Activated CD4-positive, alpha-beta T cell treated with anti-CD3 and anti-CD28 coated beads for 24 hours (primary cell): Measurements from ENCODE around the gene KCNJ4.
"Not testable (repeated sequence)": the region's sequence is repeated elsewhere in the genome, so short reads cannot be mapped to it uniquely, and the experiment has no call there.

Source experiments
- DNase-seq, 2 donors: peaks; one replicate each; pipeline ENCODE4 v3.0.0-alpha.2; 2020; ENCODE audit warnings: low read depth in 2 of 2

KCNJ4 gene

DNA sequence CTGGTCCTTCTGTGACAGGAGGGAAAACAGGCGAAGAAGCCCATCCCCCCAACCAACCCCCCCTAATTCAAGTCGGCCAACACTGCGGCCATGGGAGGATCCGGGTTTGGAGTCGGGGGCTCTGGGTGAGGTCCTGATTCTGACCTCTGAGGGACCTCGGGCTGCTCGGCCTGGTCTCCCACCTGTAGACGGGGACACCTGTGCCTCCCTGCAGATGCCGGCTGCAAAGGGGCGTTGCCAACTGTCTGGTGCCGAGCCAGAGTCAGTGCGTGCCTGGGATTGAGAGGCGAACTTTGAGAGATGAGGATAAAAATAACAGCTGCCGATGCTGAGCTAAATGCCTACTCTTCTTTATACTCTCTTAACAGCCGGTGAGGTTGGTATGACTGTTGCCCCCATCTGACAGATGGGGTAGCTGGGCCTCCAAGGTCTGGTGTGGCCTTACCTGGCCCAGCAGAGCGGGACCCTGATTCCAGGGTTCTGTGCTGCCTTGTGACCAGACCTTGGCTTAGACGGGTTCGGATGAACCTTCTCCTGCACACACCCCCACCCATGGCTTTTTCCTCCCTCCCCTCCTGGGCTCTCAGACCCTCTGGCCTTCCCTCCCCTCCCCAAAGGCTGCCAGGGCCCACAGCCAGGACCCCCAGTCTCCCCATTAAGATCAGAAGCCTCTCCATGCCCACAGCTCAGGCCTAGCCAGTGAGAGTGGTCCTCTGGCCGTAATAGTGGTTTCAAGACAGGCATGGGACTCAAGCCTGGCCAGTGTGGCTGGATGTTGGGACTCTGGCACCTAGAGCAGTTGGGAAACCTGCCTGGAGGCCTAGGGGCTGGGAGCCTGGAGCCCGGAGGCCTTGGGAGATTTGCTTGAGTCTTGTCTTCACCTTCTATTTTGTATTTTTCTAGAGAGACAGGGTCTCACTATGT is 41.7 kb downstream of the KCNJ4 start:
- no peak for DNase-seq

DNA sequence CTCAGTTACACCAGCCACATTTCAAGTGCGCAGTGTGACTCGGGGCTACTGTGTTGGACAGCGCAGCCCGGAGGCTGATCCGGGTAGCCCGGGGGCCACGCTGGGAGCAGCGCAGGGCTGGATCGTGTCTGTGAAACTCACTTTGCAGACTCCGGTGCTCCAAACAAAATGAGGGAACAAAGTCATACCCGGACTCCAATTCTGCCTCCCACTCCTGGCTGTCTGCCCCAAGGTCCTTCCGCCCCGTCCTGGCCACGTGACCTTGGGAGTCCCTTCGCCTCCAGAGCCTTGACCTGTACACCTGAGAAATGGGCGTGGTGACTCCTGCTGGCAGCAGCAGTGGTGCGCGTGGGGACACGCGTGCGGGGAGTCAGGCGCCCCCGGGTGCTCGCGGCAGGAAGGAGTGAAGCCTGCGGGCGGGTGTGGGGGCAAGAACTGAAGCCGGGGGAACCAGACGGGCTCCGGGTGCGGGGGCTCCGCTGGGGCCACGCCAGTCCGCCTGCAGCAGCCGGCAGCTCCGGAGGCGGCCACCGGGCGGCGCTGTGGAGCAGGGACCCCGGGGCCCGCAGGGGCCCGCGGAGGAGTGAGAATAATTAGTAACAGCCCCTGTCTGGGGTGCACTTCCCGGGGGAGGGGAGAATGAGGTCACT is 42.4 kb downstream of the KCNJ4 start:
- peak; percentile 31 to 33 for DNase-seq

DNA sequence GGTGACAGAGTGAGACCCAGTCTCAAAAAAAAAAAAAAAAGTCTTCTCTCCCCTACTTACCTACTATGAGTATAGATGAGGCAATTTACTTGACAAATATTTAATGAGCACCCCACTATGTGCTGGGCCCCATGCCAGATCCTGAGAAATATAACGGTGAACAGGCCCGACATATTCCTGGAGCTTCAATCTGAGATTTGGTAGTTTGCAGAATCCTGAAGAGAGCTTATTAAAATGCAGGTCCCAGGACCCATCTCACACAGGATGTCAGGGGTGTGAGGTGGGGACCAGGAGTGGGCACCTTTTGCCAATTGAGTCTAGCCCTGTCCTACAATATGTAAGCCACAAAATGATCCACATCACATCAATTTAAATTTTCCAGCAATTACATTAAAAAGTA is 44.0 kb downstream of the KCNJ4 start:
- DNase-seq, result no peak

DNA sequence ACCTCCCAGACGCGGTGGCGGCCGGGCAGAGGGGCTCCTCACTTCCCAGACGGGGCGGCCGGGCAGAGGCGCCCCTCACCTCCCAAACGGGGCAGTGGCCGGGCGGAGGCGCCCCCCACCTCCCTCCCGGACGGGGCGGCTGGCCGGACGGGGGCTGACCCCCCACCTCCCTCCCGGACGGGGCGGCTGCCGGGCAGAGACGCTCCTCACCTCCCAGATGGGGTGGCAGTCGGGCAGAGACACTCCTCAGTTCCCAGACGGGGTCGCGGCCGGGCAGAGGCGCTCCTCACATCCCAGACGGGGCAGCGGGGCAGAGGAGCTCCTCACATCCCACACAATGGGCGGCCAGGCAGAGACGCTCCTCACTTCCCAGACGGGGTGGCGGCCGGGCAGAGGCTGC is 45.1 kb downstream of the KCNJ4 start:
- DNase-seq, result not testable (repeated sequence)

DNA sequence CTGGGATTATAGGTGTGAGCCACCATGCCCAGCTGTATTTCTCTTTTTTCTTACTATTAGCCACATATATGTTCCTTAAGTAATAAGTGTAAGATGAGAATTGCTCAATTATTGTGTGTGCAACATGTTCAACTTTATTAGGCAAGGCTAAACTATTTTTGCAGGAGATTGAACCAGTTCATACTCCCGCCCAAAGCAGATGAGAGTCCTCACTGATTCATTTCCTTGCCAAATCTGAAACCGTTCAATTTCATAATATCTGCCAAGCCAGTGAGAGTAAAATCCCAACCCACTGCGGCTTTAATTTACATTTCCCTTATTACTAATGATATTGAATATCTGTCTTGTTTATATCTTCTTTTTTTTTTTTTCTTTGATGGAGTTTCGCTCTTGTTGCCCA is 48.4 kb downstream of the KCNJ4 start:
- DNase-seq, result no peak

DNA sequence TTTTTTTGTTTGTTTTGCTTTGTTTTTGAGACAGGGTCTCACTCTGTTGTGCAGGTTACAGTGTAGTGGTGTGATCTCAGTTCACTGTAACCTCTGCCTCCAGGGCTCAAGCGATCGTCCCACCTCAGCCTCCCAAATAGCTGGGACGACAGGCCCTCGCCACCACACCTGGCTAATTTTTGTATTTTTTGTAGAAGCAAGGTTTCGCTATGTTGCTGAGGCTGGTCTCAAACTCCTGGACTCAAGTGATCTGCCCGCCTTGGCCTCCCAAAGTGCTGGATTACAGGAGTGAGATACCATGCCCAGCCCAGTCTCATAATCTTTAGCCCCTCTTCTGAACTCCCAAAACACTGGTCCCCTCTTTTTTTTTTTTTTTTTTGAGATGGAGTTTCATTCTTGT is 50.6 kb downstream of the KCNJ4 start:
- no peak for DNase-seq

DNA sequence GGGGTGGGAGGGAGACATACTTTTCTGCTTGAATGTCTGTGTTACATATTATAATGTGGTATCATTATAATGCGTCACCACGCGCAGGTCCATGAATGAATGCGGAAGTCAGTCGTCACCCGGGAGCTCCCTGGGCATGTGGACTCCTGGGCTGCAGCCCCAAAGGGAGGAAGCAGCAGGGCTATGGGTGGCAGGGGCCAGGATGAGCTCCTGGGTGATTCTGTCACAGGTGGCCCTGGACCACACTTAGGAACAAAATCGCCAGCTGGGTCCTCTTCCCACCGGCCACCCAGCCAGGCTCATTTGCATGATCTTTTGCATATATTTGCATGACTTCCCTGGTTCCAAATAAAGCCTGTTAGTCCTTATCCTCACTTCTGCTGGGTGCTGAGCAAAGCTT is 51.2 kb downstream of the KCNJ4 start:
- no peak for DNase-seq

DNA sequence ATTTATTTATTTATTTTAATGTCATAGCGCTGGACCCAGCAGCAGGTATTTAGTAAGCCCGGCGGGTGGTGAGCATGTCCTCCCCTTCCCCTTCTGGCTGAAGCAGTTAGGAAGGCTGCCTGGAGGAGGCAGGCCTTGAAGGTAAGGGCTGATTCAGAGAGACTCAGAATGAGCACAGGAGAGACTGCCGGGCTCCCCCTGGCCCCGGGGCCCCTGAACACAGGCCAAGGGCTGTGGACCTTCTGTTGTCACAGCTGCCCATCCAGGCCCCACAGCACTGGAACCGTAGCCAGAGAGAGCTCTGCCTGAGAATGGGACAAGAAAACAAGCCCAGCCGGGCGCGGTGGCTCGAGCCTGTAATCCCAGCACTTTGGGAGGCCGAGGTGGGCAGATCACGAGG is 52.8 kb downstream of the KCNJ4 start:
- no peak for DNase-seq

DNA sequence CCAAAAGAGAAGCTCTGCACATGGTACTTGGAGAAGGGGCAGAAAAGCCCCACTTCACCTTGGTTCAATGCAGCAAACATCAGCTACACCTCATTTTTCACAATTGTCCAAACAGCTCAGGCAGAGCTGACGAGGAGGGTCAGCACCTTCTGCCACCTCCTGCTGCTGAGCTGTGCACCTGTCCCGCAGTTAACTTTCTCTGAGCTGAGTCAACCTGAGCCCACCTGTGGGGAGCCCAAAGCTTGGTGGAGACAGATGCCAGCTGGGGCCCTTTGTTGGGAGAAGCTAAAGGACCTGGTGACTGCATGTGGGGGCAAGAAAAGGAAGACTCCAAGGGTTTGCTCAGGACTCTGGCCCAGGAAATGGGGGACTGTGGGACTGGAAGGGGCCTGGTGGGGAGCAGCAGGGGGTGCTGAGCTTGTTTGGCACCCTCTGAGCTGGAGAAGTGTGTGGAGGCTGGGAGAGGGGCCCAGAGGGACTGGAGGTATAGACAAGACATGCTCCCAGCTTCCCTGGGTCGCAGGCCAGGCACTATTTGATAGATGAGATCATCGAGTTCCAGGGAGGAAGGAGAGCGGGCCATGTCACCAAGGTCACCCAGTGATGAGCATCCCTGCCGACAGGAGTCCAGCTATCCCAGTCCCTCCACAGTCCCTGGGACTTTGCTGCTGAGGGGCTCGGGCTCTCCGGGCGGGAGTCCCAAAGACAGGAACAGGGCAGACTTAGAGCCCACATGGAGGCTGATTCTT is 53.5 kb downstream of the KCNJ4 start:
- DNase-seq, result no peak

DNA sequence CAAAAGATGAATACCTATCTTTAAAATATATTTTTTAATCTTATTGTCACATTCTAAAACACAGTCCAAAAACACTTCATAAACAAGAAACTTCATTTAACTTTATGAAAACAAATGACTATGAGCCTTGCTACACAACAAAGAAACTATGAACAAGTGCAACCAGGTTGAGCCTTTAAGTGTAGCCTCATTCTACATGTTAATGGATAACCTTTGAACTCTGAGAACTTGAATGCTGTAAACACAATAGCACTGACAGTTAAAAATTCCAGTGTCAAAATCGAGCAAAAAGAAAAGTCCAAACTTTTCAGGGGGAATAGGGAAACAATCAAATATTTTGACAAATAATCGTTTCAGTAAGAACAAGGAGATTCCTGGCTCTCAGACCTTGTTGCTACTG is 54.7 kb downstream of the KCNJ4 start:
- not testable (repeated sequence) for DNase-seq

DNA sequence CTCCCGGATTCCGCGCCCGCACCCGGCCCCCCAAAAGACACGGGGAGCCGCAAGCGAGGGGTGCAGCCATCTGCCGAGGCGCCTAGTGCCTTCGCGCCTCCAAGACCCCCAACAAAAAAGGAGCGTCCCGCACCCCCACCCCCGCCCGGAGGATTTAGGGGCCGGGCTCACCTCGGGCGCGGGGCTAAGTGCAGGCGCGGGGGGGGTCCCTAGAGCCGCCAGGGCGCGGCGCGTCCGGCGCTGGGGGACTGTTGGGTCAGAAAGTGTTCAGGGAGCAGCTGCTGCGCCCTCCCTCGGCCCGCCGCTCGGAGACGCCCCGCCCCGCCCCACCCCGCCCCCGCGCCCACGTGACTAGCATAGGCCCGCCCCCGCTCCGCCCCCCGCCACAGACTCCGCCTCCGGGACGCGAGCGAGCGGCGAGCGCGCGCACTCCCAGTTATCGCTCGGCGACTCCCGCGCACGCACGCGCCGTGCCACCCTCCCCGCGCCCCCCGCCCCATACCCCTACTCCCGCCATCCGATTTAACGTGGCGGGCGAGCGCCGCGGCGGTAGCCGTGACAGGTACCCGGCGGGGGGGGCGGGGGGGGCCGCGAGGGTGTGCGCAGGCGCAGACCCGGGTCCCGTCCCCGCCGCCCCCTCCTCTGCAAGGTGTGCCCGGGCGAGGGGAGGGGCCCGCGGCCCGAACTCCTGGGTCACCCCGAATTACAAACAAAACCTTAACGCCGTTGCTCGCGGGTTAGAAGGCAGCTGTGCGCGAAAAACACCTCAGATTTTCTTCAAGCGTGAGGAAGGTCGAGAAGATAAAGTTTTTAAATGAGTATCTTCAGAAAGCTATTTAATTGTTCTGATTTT is 56.2 kb downstream of the KCNJ4 start:
- DNase-seq, result peak; percentile 74 to 76

DNA sequence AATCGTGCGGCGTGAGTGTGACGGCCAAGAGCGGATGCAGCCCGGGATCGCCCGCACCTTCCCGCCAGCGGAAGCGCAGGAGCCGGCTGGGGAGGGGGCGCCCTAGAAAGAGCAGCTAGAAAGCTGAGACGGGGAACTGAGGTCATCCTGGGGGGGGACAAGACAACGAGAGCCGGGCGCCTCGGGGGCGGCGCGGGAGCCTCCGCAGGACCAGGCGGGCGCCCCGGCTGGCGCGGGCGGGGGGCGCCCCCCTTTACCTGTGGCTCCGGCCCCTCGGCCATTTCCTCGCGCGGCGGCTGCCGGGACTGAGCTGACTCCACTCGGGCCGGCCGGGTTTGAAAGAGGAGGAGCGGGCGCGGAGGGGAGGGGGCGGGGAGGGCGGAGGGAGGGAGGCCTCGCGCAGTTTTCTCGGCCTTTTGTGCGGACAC is 56.8 kb downstream of the KCNJ4 start:
- DNase-seq, result peak in 1 of 2 donors; percentile 34

DNA sequence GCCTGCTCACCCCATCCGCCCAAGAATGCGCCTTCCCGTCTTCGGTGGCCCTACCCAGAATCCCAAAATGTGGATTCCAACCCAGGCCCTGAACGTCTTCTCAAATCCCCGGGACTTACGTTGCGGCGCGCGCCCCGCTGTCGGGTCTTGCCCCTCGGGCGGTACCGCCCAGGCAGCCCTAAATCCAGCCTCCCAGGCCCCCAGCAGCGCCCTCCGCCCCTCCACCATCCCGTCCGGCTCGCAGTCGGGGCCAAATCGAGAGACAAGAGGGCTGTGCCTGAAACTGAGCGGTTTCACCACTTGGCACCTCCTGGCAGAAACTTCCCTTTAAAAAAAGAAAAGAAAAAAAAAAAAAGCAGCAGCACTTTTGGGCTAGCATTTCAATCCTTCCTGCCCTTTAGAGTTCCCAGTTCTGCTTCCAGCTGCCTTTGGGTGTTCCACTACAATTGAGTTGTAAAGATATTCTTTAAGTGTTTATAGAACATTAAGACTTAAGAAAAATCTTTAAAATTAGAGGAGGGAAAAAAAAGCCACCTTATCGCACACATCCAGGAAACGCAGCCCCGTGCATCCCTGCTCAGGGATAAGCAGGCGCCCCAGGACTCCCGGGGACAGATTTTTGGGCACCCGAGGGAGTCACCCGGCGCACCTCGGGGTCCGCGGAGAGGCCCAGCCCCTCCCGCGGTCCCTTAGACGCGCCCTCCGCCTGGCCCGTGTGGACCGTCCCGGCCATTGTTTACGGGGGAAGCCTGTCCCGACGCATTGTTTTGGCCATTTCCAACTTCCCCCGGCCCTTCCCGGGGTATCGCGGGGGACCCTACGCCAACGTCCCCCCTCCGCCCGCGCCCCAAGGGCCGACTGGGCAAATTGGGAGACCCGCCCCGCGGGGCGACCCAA is 57.6 kb downstream of the KCNJ4 start:
- no peak for DNase-seq

DNA sequence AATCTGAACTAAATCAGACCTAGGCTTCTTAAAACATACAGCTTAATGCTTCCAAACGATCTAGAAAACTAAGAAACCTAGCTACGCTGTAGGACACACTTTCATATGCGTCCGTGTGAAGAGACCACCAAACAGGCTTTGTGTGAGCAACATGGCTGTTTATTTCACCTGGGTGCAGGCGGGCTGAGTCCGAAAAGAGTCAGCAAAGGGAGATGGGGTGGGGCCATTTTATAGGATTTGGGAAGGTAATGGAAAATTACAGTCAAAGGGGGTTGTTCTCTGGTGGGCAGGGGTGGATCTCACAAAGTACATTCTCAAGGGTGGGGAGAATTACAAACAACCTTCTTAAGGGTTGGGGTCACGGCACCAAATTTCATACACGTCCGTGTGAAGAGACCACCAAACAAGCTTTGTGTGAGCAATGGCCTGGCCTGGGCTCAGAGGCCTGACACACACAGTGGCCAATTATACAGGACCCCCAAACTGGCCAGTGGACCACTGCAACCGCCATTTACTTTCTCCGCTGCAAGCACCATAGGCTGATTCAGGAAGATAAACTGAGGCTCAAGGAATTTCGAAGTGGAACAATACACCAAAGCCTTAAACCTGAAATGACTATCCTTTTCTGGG is 58.4 kb downstream of the KCNJ4 start:
- DNase-seq, result not testable (repeated sequence)

DNA sequence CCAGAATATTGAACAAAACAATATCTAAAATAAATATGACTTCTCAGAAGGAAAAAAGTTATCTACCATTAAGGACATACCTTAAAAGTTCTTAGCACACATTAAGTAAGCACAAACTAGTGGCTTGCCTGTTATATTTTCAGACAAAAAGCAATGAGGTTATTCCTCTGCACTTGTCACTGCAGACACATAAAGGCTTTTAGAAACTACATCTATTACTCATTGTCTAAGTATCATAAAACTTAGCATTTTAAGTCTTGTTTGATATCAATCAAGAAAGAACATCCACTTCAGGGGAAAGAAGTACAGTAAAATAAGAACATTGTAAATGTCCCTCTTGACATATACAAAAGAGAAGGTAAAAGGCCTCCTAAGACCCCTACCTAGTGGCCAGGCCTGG is 59.1 kb downstream of the KCNJ4 start:
- not testable (repeated sequence) for DNase-seq

DNA sequence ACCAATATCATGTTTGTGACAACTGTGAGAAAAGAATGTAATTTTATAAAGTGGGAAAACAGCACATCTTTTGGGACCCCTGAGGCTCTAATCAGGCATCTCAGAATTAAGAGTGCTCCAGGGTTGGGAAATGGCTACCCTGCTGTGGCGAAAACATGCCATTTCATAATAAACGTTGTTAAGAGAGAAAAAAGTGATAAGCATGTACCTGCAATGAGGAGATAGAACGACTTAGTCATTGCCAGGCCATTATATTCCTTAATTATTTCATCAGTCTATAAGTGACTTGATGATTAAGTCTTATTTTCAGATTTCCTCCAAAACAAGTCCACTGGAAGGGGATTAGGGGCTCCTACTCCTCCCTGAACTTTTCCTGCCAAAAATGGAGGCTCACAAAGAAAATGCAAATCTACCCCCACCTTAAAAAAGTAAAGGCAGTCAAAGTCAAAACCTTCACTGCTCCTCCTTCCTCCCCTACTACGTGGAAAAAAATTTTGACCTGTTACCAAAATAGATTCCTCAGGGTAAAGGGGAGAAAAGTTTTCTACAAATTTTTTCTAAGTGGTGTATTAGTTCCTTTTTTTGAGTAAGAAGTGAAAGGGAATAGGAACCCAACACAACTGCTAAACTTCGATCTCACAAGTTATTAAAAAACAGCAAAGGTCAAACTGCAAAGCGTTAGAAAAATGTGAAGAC is 59.9 kb downstream of the KCNJ4 start:
- not testable (repeated sequence) for DNase-seq

DNA sequence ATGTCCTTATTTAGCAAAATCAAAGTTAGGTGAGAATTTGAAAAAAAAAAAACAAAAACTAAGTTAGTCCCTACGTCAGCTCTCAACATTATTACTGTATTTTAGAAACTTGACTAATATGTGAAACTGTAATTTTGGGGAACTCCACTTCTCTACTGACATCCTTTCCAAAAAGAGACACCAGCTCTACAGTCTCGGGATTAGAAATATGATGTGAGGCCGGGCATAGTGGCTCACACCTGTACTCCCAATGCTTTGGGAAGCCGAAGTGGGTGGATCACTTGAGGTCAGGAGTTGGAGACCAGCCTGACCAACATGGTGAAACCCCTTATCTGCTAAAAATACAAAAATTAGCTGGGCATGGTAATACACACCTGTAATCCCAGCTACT is 65.6 kb downstream of the KCNJ4 start:
- DNase-seq, result not testable (repeated sequence)

DNA sequence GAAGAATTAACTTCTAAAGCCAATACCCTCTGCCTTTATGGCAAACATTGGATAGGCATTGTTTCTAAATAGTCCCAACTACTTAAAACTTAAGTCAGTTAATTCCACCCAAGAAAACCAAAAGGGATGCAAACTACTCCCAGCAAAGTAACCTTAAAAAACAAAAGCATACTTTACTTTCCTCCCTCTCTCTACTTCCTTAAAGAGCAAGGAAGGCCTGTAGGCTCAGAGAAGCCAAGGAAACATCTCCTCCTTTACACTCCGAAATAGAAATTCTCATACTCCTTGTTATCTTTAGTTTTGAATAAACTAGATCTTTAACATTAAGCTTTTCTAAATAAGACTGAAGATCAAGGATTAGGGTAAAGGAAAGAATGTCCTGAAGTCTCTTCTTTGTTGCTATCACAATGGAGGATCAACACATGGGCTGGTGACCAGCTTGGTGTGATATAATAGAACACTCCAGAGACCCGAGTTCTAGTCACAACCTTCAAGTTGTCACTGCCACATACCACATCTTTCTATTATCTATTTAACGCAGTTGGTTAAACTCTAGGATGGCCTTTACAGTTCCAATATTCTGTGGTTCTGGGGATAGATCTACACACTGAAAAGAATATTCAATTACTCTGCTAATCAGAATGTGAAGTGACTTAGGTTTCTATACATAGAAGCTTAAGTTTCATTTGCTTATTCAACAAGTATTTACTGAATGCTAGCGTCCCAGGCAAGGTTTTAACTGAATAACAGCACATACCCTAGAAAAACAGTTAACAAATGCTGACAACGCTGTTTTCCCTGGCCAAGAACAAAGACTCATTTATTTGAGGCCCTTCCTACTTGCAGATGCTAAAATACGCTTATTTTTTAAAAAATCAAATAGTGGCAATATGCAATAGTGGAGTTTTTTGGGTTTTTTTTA is 66.2 kb downstream of the KCNJ4 start:
- DNase-seq, result not testable (repeated sequence)
